ENCODE measurements around the gene SH2D3C. TPM values are rescaled to one million over a fixed set of nuclear protein-coding genes. Genes with fewer than 3 reads are reported as not detected.
"Not testable (repeated sequence)": the region's sequence is repeated elsewhere in the genome, so short reads cannot be mapped to it uniquely, and the experiment has no call there.

Gene SH2D3C
- total and polyA plus RNA-seq, 5 donors from 2014 or later, result 17.7 to 39.3 (median 24.2) TPM

DNA sequence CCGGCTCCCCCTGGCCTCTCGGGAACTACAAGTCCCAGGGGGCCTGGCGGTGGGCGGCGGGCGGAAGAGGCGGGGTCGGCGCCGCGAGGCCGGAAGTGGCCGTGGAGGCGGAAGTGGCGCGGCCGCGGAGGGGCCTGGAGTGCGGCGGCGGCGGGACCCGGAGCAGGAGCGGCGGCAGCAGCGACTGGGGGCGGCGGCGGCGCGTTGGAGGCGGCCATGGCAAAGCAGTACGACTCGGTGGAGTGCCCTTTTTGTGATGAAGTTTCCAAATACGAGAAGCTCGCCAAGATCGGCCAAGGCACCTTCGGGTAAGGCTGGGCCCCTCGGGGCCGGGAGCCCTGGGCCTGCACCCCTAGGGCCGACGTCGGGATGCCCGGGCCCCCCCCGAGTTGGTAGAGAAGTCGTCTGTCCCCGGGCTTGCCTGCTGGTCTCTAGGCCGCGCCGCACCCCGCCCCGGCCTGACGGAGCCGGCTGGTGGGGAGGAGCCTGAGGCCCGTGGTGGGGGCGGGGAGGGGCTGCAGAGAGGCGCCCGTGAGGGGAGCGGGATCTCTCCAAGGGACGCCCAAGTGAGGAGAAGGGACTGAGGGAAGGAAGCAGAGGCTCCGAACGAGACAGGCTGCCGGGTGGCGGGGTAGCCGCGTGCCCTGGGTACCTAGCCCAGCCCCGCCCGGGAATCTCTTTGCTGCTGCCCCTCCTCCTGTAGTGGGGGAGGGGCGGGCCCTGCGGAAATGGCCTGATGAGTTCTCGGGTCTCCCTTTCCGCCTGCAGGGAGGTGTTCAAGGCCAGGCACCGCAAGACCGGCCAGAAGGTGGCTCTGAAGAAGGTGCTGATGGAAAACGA lies 7.7 kb upstream of the SH2D3C start, which contains the start of gene CDK9:
Gene CDK9 (plus strand): TSS at position 102 of the 840 bp plus-strand sequence. CDS start 115 bp downstream, at position 217.
- DNase-seq, result peak; percentile 87 to 94 (median 93)
- Histone ChIP-seq H3K27ac (ENCODE audit: insufficient read depth, low read length, poor library complexity, severe bottlenecking) (peak within 1 kb of the TSS; percentile 90), H3K4me3 (ENCODE audit: low read depth, low read length) (peak within 1 kb of the TSS; percentile 74), H3K4me1 (ENCODE audit: control insufficient read depth, insufficient read depth, low read length, poor library complexity, severe bottlenecking) (peaks cover 58% of the 10 kb centered on the region), H3K36me3 (ENCODE audit: control insufficient read depth, insufficient read depth, low read length) (peaks cover 43% of the 10 kb centered on the region), H3K27me3 (ENCODE audit: control insufficient read depth, insufficient read depth, low read length) (no peaks in the 10 kb centered on the region), H3K9me3 (ENCODE audit: control insufficient read depth in 2 of 2, low read length in 2 of 2) (no peaks in the 10 kb centered on the region)
- Mint-ChIP-seq H3K9me3 (no peaks in the 10 kb centered on the region), H3K27me3 (no peaks in the 10 kb centered on the region), H3K27ac (peak within 1 kb of the TSS; percentile 96 to 98 (median 97)), H3K4me3 (peak within 1 kb of the TSS; percentile 92 to 100 (median 95)), H3K36me3 (peaks cover 16% of the 10 kb centered on the region), H3K4me1 (peaks cover 8 to 72% (median 47%) of the 10 kb centered on the region in 4 donors)
- ATAC-seq (ENCODE audit: low read depth in 2 of 2), result peak; percentile 68

- H3K27me3 Mint-ChIP-seq, result no peaks in the 10 kb centered on the region
- Histone ChIP-seq H3K4me3 (ENCODE audit: low read depth, low read length) (peak overlapping the region; percentile 55), H3K36me3 (ENCODE audit: control insufficient read depth, insufficient read depth, low read length) (peaks cover 34% of the 10 kb centered on the region), H3K27me3 (ENCODE audit: control insufficient read depth, insufficient read depth, low read length) (no peaks in the 10 kb centered on the region), H3K9me3 (ENCODE audit: control insufficient read depth in 2 of 2, low read length in 2 of 2) (no peaks in the 10 kb centered on the region), H3K4me1 (ENCODE audit: control insufficient read depth, insufficient read depth, low read length, poor library complexity, severe bottlenecking) (peaks cover 67% of the 10 kb centered on the region), H3K27ac (ENCODE audit: insufficient read depth, low read length, poor library complexity, severe bottlenecking) (peak overlapping the region; percentile 90)
- peaks cover 13% of the 10 kb centered on the region for H3K36me3 Mint-ChIP-seq
- ATAC-seq (ENCODE audit: low read depth in 2 of 2) (peak; percentile 55 to 60), DNase-seq (peak; percentile 85 to 90 (median 90))
- H3K9me3 Mint-ChIP-seq, result no peaks in the 10 kb centered on the region
- peak overlapping the region; percentile 91 to 100 (median 92) for H3K4me3 Mint-ChIP-seq
- H3K4me1 Mint-ChIP-seq, result peaks cover 8 to 76% (median 46%) of the 10 kb centered on the region in 4 donors
- peak overlapping the region; percentile 96 to 98 (median 97) for H3K27ac Mint-ChIP-seq
These were observed 6.8 kb upstream of the SH2D3C start for GRCh38 chr9:127785023-127785932.

GRCh38 chr9:127783111-127784008 lies 4.9 kb upstream of the SH2D3C start:
- Histone ChIP-seq H3K36me3 (ENCODE audit: control insufficient read depth, insufficient read depth, low read length) (peaks cover 15% of the 10 kb centered on the region), H3K9me3 (ENCODE audit: control insufficient read depth in 2 of 2, low read length in 2 of 2) (no peaks in the 10 kb centered on the region), H3K4me3 (ENCODE audit: low read depth, low read length) (peak overlapping the region; percentile 50), H3K4me1 (ENCODE audit: control insufficient read depth, insufficient read depth, low read length, poor library complexity, severe bottlenecking) (peaks cover 86% of the 10 kb centered on the region), H3K27me3 (ENCODE audit: control insufficient read depth, insufficient read depth, low read length) (no peaks in the 10 kb centered on the region), H3K27ac (ENCODE audit: insufficient read depth, low read length, poor library complexity, severe bottlenecking) (peak overlapping the region; percentile 90)
- peak; percentile 18 to 26 for ATAC-seq (ENCODE audit: low read depth in 2 of 2)
- DNase-seq, result peak; percentile 61 to 91 (median 72)
- peak overlapping the region; percentile 76 to 100 (median 83) for H3K4me3 Mint-ChIP-seq
- no peaks in the 10 kb centered on the region for H3K27me3 Mint-ChIP-seq
- H3K9me3 Mint-ChIP-seq, result no peaks in the 10 kb centered on the region
- peaks cover 4% of the 10 kb centered on the region for H3K36me3 Mint-ChIP-seq
- peaks cover 8 to 74% (median 53%) of the 10 kb centered on the region in 4 donors for H3K4me1 Mint-ChIP-seq
- peak overlapping the region; percentile 96 to 98 (median 97) for H3K27ac Mint-ChIP-seq

DNA sequence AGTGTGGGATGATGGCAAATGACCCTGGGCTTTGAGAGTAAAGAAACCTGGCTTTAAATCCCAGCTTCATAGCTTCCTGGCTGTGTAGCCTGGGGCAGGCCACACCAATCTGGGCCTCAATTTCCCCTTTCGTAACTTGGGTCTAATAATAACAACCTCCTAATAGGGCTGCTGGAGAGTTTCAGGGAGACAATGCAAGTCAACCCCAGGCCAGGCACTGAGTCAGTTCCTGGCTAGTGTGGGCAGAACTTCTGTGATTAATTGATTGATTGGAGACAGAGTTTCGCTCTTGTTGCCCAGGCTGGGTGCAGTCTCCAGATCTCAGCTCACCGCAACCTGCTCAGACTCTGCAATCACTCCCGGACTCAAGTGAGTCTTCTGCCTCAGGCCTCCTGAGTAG lies 3.3 kb upstream of the SH2D3C start:
- no peaks in the 10 kb centered on the region for H3K36me3 ChIP-seq (ENCODE audit: control insufficient read depth, insufficient read depth, low read length)

DNA sequence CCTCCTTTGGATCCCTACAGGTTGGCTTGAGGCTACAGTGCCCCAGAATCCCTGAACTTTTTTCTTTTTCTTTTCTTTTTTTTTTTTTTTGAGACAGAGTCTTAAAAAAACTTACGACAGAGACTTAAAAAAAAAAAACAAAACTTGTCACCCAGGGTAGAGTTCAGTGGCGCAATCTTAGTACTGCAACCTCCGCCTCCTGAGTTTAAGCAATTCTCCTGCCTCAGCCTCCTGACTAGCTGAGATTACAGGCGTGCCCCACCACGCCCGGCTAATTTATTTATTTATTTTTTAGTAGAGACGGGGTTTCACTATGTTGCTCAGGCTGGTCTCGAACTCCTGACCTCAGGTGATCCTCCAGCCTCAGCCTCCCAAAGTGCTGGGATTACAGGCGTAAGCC lies 2.4 kb upstream of the SH2D3C start:
- DNase-seq; H3K27me3 Mint-ChIP-seq; ATAC-seq (ENCODE audit: low read depth in 2 of 2); H3K36me3 ChIP-seq (ENCODE audit: control insufficient read depth, insufficient read depth, low read length); H3K36me3 Mint-ChIP-seq; H3K4me3 ChIP-seq (ENCODE audit: low read depth, low read length); H3K27me3 ChIP-seq (ENCODE audit: control insufficient read depth, insufficient read depth, low read length); H3K9me3 ChIP-seq (ENCODE audit: control insufficient read depth in 2 of 2, low read length in 2 of 2); H3K9me3 Mint-ChIP-seq: not testable (repeated sequence)
- H3K27ac Mint-ChIP-seq, result peak overlapping the region; percentile 78 to 96 (median 80)
- H3K4me3 Mint-ChIP-seq, result peak overlapping the region in 2 of 4 donors; percentile 75 to 100
- H3K4me1 Mint-ChIP-seq, result peaks cover 13 to 71% (median 44%) of the 10 kb centered on the region in 4 donors
- Histone ChIP-seq H3K27ac (ENCODE audit: insufficient read depth, low read length, poor library complexity, severe bottlenecking) (peak overlapping the region; percentile 90), H3K4me1 (ENCODE audit: control insufficient read depth, insufficient read depth, low read length, poor library complexity, severe bottlenecking) (peaks cover 80% of the 10 kb centered on the region)

More for the DNA sequence above, 3.3 kb upstream of the SH2D3C start:
- Mint-ChIP-seq H3K27ac (peak overlapping the region; percentile 58 to 96 (median 89)), H3K36me3 (no peaks in the 10 kb centered on the region), H3K9me3 (no peaks in the 10 kb centered on the region), H3K27me3 (no peaks in the 10 kb centered on the region), H3K4me1 (peaks cover 13 to 66% (median 45%) of the 10 kb centered on the region in 4 donors), H3K4me3 (peak overlapping the region; percentile 52 to 100 (median 67))
- no peak overlapping the region for H3K4me3 ChIP-seq (ENCODE audit: low read depth, low read length)
- no peaks in the 10 kb centered on the region for H3K9me3 ChIP-seq (ENCODE audit: control insufficient read depth in 2 of 2, low read length in 2 of 2)
- peaks cover 79% of the 10 kb centered on the region for H3K4me1 ChIP-seq (ENCODE audit: control insufficient read depth, insufficient read depth, low read length, poor library complexity, severe bottlenecking)
- peak overlapping the region; percentile 90 for H3K27ac ChIP-seq (ENCODE audit: insufficient read depth, low read length, poor library complexity, severe bottlenecking)
- H3K27me3 ChIP-seq (ENCODE audit: control insufficient read depth, insufficient read depth, low read length), result no peaks in the 10 kb centered on the region
- no peak for DNase-seq
- ATAC-seq (ENCODE audit: low read depth in 2 of 2), result no peak

DNA sequence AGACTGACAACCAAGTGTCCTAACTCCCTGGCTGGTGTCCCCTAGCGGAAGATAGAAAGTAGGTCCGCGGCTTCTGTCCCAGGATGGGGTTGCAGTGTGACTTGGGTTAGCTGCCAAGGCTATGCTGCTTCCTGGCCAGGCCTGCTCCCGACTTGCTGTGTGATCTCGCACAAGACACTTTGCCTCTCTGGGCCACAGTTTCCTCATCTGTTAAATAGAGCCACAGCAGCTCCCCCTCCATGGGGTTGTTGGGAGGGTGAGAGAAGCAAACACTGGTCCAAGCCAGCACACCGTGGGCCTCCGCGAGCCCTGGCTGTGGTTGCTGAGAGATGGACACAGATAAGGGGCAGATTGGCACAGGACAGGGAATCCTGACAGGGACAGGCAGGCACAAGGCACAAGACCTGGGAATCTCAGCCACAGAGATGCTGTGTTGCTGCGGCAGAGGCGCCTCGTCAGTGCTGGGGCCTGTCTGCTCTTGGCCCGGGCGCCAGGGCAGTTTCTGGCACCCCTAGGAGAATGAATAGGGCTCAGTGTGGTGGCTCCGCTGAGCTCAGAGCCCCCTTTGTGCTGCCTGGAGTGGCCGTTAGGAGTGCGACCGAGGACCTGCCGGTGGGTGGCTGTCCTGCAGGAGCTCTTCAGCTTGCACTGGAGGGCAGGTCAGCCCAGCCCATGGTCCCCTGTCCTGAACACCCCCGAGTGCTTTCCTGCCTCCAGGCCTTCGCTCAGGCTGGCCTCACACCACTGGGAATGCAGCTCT lies 1.8 kb upstream of the SH2D3C start:
- no peak overlapping the region for H3K4me3 ChIP-seq (ENCODE audit: low read depth, low read length)

More for the DNA sequence above, 1.8 kb upstream of the SH2D3C start:
- no peaks in the 10 kb centered on the region for H3K9me3 Mint-ChIP-seq
- Histone ChIP-seq H3K27ac (ENCODE audit: insufficient read depth, low read length, poor library complexity, severe bottlenecking) (peak overlapping the region; percentile 90), H3K36me3 (ENCODE audit: control insufficient read depth, insufficient read depth, low read length) (no peaks in the 10 kb centered on the region), H3K9me3 (ENCODE audit: control insufficient read depth in 2 of 2, low read length in 2 of 2) (no peaks in the 10 kb centered on the region), H3K27me3 (ENCODE audit: control insufficient read depth, insufficient read depth, low read length) (no peaks in the 10 kb centered on the region), H3K4me1 (ENCODE audit: control insufficient read depth, insufficient read depth, low read length, poor library complexity, severe bottlenecking) (peaks cover 86% of the 10 kb centered on the region)
- DNase-seq (no peak), ATAC-seq (ENCODE audit: low read depth in 2 of 2) (no peak)
- H3K36me3 Mint-ChIP-seq, result no peaks in the 10 kb centered on the region
- peak overlapping the region; percentile 78 to 93 (median 91) for H3K27ac Mint-ChIP-seq
- peak overlapping the region; percentile 52 to 100 (median 75) for H3K4me3 Mint-ChIP-seq
- no peaks in the 10 kb centered on the region for H3K27me3 Mint-ChIP-seq
- H3K4me1 Mint-ChIP-seq, result peaks cover 13 to 71% (median 44%) of the 10 kb centered on the region in 4 donors

Measured in CD4-positive, CD25-positive, alpha-beta regulatory T cell (primary cell).